ENCODE data around the gene GFM1. TPM values are rescaled to one million over a fixed set of nuclear protein-coding genes. Genes with fewer than 3 reads are reported as not detected.

The GFM1 gene
- total RNA-seq, 2 experiments from 2014 or later = 48.4 to 56.1 TPM

DNA sequence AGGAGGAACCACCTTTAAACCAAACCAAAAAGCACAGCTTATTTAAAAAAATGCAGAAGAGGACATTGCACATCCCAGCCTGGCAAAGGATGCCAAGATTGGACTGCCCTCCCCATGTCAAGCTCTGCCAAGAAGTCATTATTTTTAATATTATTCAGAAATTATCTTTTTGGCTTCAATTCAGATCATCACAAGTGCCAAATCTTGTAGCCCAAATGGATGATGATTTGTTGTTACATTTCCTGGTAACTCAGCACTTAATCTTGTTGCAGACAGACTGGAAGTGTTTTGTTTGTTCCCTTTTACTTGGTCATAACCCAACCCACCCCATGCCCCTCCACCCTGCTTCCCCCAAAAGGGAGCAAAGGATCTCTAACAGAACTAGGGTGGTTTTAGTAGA lies 56.2 kb downstream of the GFM1 start:
- ATAC-seq (no peak), DNase-seq (no peak)
- Mint-ChIP-seq H3K4me1 (ENCODE audit: low read depth) (peaks cover 2% of the 10 kb centered on the region), H3K27me3 (no peaks in the 10 kb centered on the region), H3K9me3 (no peaks in the 10 kb centered on the region), H3K4me3 (no peak overlapping the region), H3K27ac (no peak overlapping the region), H3K36me3 (ENCODE audit: low read depth) (peaks cover 21% of the 10 kb centered on the region)
- intact Hi-C loops (cut with micrococcal nuclease) = no loop called here
- ChIA-PET CTCF (no interaction called here), POLR2A (no interaction called here)
- TF ChIP-seq, protein P1, sequence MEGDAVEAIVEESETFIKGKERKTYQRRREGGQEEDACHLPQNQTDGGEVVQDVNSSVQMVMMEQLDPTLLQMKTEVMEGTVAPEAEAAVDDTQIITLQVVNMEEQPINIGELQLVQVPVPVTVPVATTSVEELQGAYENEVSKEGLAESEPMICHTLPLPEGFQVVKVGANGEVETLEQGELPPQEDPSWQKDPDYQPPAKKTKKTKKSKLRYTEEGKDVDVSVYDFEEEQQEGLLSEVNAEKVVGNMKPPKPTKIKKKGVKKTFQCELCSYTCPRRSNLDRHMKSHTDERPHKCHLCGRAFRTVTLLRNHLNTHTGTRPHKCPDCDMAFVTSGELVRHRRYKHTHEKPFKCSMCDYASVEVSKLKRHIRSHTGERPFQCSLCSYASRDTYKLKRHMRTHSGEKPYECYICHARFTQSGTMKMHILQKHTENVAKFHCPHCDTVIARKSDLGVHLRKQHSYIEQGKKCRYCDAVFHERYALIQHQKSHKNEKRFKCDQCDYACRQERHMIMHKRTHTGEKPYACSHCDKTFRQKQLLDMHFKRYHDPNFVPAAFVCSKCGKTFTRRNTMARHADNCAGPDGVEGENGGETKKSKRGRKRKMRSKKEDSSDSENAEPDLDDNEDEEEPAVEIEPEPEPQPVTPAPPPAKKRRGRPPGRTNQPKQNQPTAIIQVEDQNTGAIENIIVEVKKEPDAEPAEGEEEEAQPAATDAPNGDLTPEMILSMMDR (IDR thresholded peaks at IDR 0.05) = no peak

DNA sequence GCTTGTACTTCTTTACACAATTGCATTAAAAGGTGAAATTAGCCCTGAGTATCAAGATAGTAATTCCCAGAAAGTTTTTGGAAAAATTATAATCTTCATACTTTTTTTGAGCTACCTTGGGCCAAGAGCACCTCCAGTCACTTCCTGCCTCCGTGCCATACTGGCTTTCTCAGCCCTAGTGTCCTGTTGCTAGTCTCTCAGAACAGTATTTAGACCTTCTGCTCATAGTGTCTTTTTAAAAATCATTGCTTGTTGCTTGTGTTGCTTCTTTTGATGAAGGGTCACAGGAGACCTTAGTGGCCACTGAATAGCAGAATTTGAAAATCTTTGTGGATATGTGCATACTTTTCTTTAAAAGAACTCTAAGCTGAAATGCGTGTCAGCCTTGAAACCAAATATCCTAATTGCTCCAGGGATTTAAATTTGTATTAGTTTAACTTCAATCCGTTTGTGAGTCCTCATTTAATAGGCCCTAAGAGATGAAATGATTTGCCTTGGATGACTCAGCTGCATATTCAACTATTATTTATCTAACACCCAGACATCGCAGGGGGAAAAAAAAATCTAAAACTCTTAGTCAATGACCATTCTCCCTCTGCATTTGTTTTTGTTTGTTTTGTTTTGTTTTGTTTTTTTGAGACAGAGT lies 57.2 kb downstream of the GFM1 start:
- ATAC-seq (no peak), DNase-seq (no peak)
- peaks cover 2% of the 10 kb centered on the region for H3K4me1 Mint-ChIP-seq (ENCODE audit: low read depth)
- H3K36me3 Mint-ChIP-seq (ENCODE audit: low read depth) = peaks cover 25% of the 10 kb centered on the region
- ChIA-PET POLR2A (no interaction called here), CTCF (interaction anchor here (1.2 kb wide), 1 partner anchor 43 kb away, joined by 4 read pairs; no protein-coding TSS in a partner anchor)
- no peaks in the 10 kb centered on the region for H3K9me3 Mint-ChIP-seq
- TF ChIP-seq, protein P1 (IDR thresholded peaks at IDR 0.05) = no peak
- H3K4me3 Mint-ChIP-seq = no peak overlapping the region
- intact Hi-C loops (cut with micrococcal nuclease) = no loop called here
- no peak overlapping the region for H3K27ac Mint-ChIP-seq
- H3K27me3 Mint-ChIP-seq = no peaks in the 10 kb centered on the region

DNA sequence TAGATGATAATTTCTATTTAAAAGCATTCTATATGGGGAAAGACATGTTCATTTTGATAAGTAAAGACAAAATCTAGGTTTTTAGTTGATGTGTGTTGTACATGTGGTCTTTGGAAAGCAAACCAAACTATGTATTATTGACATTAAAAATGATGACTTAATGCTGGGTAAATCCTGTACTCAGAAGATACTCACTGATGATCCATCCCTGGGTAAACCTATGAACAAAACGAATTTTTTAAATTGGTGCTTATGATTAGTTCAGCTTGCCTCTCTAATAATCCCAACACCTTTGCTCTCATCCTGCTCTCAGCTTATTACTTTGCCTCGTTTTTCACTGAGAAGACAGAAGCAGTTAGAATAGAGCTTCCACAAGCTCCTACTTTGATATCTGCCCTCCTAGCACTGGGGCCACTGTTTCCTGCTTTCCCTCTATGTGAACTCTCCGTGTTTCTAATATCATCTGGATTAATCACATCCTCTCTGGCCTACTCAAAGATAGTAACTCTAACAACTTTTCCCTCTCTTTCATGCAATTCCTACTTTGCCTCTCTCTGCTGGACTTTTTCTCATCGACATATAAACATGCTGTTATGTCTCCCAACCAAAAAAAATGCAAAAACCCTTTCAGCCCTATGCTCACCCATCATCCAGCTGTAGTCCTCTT lies 58.6 kb downstream of the GFM1 start:
- Mint-ChIP-seq H3K9me3 (no peaks in the 10 kb centered on the region), H3K27me3 (no peaks in the 10 kb centered on the region), H3K4me1 (ENCODE audit: low read depth) (peaks cover 2% of the 10 kb centered on the region), H3K36me3 (ENCODE audit: low read depth) (peaks cover 28% of the 10 kb centered on the region), H3K27ac (no peak overlapping the region), H3K4me3 (no peak overlapping the region)
- TF ChIP-seq, protein P1 (IDR thresholded peaks at IDR 0.05) = no peak
- ChIA-PET POLR2A (no interaction called here), CTCF (interaction anchor here (2.0 kb wide), 1 partner anchor 8 kb away, joined by 5 read pairs; no protein-coding TSS in a partner anchor)
- ATAC-seq = no peak
- no peak for DNase-seq
- intact Hi-C loops (cut with micrococcal nuclease) = no loop called here

DNA sequence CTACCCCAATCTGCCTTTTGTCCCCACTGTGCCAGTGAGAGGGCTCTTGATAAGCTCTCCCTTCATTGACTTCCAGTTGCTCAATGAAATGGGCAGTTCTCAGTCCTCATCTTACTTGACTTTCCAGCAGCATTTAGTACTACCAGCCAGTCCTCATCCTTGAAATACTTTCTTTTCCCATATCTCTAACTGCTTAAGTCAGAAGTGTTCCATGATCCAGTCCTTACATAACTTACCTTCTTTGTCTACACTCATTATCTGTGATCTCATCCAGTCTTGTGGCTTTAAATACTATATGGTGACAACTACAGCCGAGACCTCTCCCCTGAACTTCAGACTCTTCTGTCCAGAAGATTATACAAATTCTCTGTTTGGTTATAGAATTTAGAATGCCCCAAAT lies 59.2 kb downstream of the GFM1 start:
- CTCF ChIA-PET = interaction anchor here (2.0 to 2.3 kb wide), 2 partner anchors 9 to 24 kb away, joined by 5 to 7 read pairs; no protein-coding TSS in a partner anchor
- Mint-ChIP-seq H3K27ac (no peak overlapping the region), H3K4me1 (ENCODE audit: low read depth) (peaks cover 2% of the 10 kb centered on the region), H3K36me3 (ENCODE audit: low read depth) (peaks cover 30% of the 10 kb centered on the region), H3K9me3 (no peaks in the 10 kb centered on the region), H3K4me3 (no peak overlapping the region), H3K27me3 (no peaks in the 10 kb centered on the region)
- no peak for DNase-seq
- ATAC-seq = no peak
- TF ChIP-seq, protein P1 (IDR thresholded peaks at IDR 0.05) = no peak
- intact Hi-C loops (cut with micrococcal nuclease) = no loop called here
- POLR2A ChIA-PET = no interaction called here

DNA sequence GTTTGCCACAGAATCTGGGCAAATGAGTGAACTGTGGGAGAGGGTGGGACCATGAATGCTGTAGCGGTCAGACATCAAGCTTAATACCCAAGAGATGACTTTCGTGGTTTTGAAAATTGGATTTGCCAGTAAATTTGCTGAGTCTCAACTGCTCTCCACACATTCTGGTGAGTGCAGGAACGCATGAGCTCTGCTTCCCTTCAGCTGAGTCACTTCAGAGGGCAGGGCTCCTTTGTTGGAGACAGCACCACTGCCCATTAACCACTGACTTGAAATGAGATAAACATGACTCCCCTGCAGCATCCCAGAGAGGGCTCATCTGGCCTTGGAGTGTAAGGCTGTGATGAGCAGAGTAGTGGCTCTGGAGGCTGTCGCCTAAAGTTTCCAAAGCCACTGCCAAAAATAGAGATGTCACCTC lies 65.3 kb downstream of the GFM1 start:
- no peak overlapping the region for H3K4me3 Mint-ChIP-seq
- H3K4me1 Mint-ChIP-seq (ENCODE audit: low read depth) = peaks cover 31% of the 10 kb centered on the region
- intact Hi-C loops (cut with micrococcal nuclease) = no loop called here
- ATAC-seq (no peak), DNase-seq (no peak)
- H3K27ac Mint-ChIP-seq = no peak overlapping the region
- ChIA-PET POLR2A (no interaction called here), CTCF (interaction anchor here (0.8 kb wide), 1 partner anchor 15 kb away, joined by 3 read pairs; no protein-coding TSS in a partner anchor)
- H3K36me3 Mint-ChIP-seq (ENCODE audit: low read depth) = peaks cover 44% of the 10 kb centered on the region
- no peaks in the 10 kb centered on the region for H3K27me3 Mint-ChIP-seq
- H3K9me3 Mint-ChIP-seq = no peaks in the 10 kb centered on the region
- TF ChIP-seq, protein P1 (IDR thresholded peaks at IDR 0.05) = no peak

Measured in activated CD8-positive, alpha-beta T cell treated with anti-CD3 and anti-CD28 coated beads for 36 hours (primary cell).